ENCODE data around the gene OR2J3.
"Not testable (repeated sequence)": the region's sequence is repeated elsewhere in the genome, so short reads cannot be mapped to it uniquely, and the experiment has no call there.

Gene OR2J3

GRCh38 chr6:29107758-29108157 is at the start of gene OR2J3:
OR2J3 (plus strand) TSS chr6:29108058; CDS start chr6:29111891, 3,833 bp downstream.
- no peak within 1 kb of the TSS for H3K4me3 ChIP-seq (ENCODE audit: low read depth, low read length)

- no peak overlapping the region for H3K4me3 ChIP-seq (ENCODE audit: low read depth, low read length)
These were observed 35.8 kb upstream of the OR2J3 start for GRCh38 chr6:29071831-29072723.

- H3K4me3 ChIP-seq (ENCODE audit: low read depth, low read length), result no peak overlapping the region
These were observed 28.7 kb upstream of the OR2J3 start for GRCh38 chr6:29079203-29079602.

GRCh38 chr6:29081312-29081711 is 26.5 kb upstream of the OR2J3 start:
- H3K4me3 ChIP-seq (ENCODE audit: low read depth, low read length), result no peak overlapping the region

- H3K4me3 ChIP-seq (ENCODE audit: low read depth, low read length), result no peak overlapping the region
These were observed 25.4 kb upstream of the OR2J3 start for GRCh38 chr6:29082457-29082856.

GRCh38 chr6:29087213-29087612 is 20.6 kb upstream of the OR2J3 start, which contains the start of gene OR2B3:
OR2B3 (minus strand) TSS chr6:29087313; CDS start chr6:29087248, 65 bp downstream.
- no peak within 1 kb of the TSS for H3K4me3 ChIP-seq (ENCODE audit: low read depth, low read length)

- H3K4me3 ChIP-seq (ENCODE audit: low read depth, low read length), result no peak overlapping the region
These were observed 14.9 kb upstream of the OR2J3 start for GRCh38 chr6:29092957-29093356.

- no peak overlapping the region for H3K4me3 ChIP-seq (ENCODE audit: low read depth, low read length)
These were observed 10.1 kb upstream of the OR2J3 start for GRCh38 chr6:29097803-29098202.

- no peak within 1 kb of the TSS for H3K4me3 ChIP-seq (ENCODE audit: low read depth, low read length)
These were observed 8.7 kb upstream of the OR2J3 start, which contains the start of gene OR2J1 for GRCh38 chr6:29099190-29099589. OR2J1 (plus strand) TSS chr6:29099490; CDS start chr6:29100943, 1,453 bp downstream.

- H3K4me3 ChIP-seq (ENCODE audit: low read depth, low read length), result no peak overlapping the region
These were observed 4.3 kb downstream of the OR2J3 start for GRCh38 chr6:29112135-29112534.

- not testable (repeated sequence) for H3K4me3 ChIP-seq (ENCODE audit: low read depth, low read length)
These were observed 7.1 kb downstream of the OR2J3 start for GRCh38 chr6:29114964-29115363.

GRCh38 chr6:29129326-29130012 is 21.6 kb downstream of the OR2J3 start:
- no peak overlapping the region for H3K4me3 ChIP-seq (ENCODE audit: low read depth, low read length)

GRCh38 chr6:29130644-29131043 is 22.8 kb downstream of the OR2J3 start:
- H3K4me3 ChIP-seq (ENCODE audit: low read depth, low read length), result no peak overlapping the region

- no peak overlapping the region for H3K4me3 ChIP-seq (ENCODE audit: low read depth, low read length)
These were observed 23.8 kb downstream of the OR2J3 start for GRCh38 chr6:29131691-29132090.

- H3K4me3 ChIP-seq (ENCODE audit: low read depth, low read length), result no peak overlapping the region
These were observed 29.9 kb downstream of the OR2J3 start for GRCh38 chr6:29137724-29138123.

- H3K4me3 ChIP-seq (ENCODE audit: low read depth, low read length), result no peak overlapping the region
These were observed 33.7 kb downstream of the OR2J3 start for GRCh38 chr6:29141606-29142005.

- H3K4me3 ChIP-seq (ENCODE audit: low read depth, low read length), result no peak overlapping the region
These were observed 34.5 kb downstream of the OR2J3 start for GRCh38 chr6:29142309-29142708.

GRCh38 chr6:29146179-29146578 is 38.3 kb downstream of the OR2J3 start:
- H3K4me3 ChIP-seq (ENCODE audit: low read depth, low read length), result no peak overlapping the region

- H3K4me3 ChIP-seq (ENCODE audit: low read depth, low read length), result no peak overlapping the region
These were observed 39.2 kb downstream of the OR2J3 start for GRCh38 chr6:29147074-29147473.

- H3K4me3 ChIP-seq (ENCODE audit: low read depth, low read length), result not testable (repeated sequence)
These were observed 41.6 kb downstream of the OR2J3 start for GRCh38 chr6:29149444-29149843.

- no peak overlapping the region for H3K4me3 ChIP-seq (ENCODE audit: low read depth, low read length)
These were observed 45.2 kb downstream of the OR2J3 start for GRCh38 chr6:29153083-29153482.

- not testable (repeated sequence) for H3K4me3 ChIP-seq (ENCODE audit: low read depth, low read length)
These were observed 47.3 kb downstream of the OR2J3 start for GRCh38 chr6:29155182-29155581.
